ENCODE measurements around the gene MTHFD1L.

The MTHFD1L gene

GRCh38 chr6:150866147-150866990, 867 bp downstream of the MTHFD1L start:
- DNase-seq, result peak; percentile 78

- DNase-seq, result no peak
Observed at GRCh38 chr6:150866991-150867501, 1.5 kb downstream of the MTHFD1L start.

- no peak for DNase-seq
Observed at GRCh38 chr6:150868759-150869158, 3.3 kb downstream of the MTHFD1L start.

- no peak for DNase-seq
Observed at GRCh38 chr6:150874179-150874578, 8.7 kb downstream of the MTHFD1L start.

- DNase-seq, result no peak
Observed at GRCh38 chr6:150875841-150876240, 10.3 kb downstream of the MTHFD1L start.

- DNase-seq, result no peak
Observed at GRCh38 chr6:150876598-150876997, 11.1 kb downstream of the MTHFD1L start.

GRCh38 chr6:150877928-150878327, 12.4 kb downstream of the MTHFD1L start:
- no peak for DNase-seq

GRCh38 chr6:150878347-150879213, 13.1 kb downstream of the MTHFD1L start:
- DNase-seq, result no peak

- no peak for DNase-seq
Observed at GRCh38 chr6:150880336-150880735, 14.8 kb downstream of the MTHFD1L start.

- DNase-seq, result no peak
Observed at GRCh38 chr6:150881911-150882481, 16.5 kb downstream of the MTHFD1L start.

GRCh38 chr6:150883521-150883920, 18.0 kb downstream of the MTHFD1L start:
- DNase-seq, result no peak

- no peak for DNase-seq
Observed at GRCh38 chr6:150886155-150886554, 20.7 kb downstream of the MTHFD1L start.

- no peak for DNase-seq
Observed at GRCh38 chr6:150887978-150888563, 22.6 kb downstream of the MTHFD1L start.

- no peak for DNase-seq
Observed at GRCh38 chr6:150890346-150890745, 24.8 kb downstream of the MTHFD1L start.

GRCh38 chr6:150891888-150892485, 26.5 kb downstream of the MTHFD1L start:
- DNase-seq, result peak; percentile 63

GRCh38 chr6:150894191-150894744, 28.8 kb downstream of the MTHFD1L start:
- DNase-seq, result no peak

GRCh38 chr6:150894935-150895552, 29.5 kb downstream of the MTHFD1L start:
- peak; percentile 43 for DNase-seq

- no peak for DNase-seq
Observed at GRCh38 chr6:150895928-150896632, 30.6 kb downstream of the MTHFD1L start.

- no peak for DNase-seq
Observed at GRCh38 chr6:150897400-150897943, 32.0 kb downstream of the MTHFD1L start.

- DNase-seq, result no peak
Observed at GRCh38 chr6:150898399-150899170, 33.1 kb downstream of the MTHFD1L start.
